Motor neuron (in vitro differentiated cells): ENCODE measurements around the gene TFDP1. TPM values are rescaled to one million over a fixed set of nuclear protein-coding genes. Genes with fewer than 3 reads are reported as not detected.
A peak's percentile ranks its signal among the peaks of the same experiment; 100 is the strongest.

Experiments used
- ATAC-seq, 8 experiments: fragments of 200-7000 bp; cut with Tn5 transposase; replicated peaks in 6 of 8; 2 replicates each; pipeline ENCODE4 v1.8.0; 2021; ENCODE audit warnings: mild to moderate bottlenecking in 8 of 8, moderate library complexity in 8 of 8
- H3K27ac ChIP-seq, 2 donors: fragments of 250-450 bp; sonication (Bioruptor Pico); 2 replicates each; pipeline ENCODE4 v1.9.0; 2021; ENCODE audit warnings: antibody characterized with exemption in 2 of 2, mild to moderate bottlenecking in 2 of 2, moderate library complexity in 1 of 2
- H3K4me1 ChIP-seq, 2 donors: fragments of 250-450 bp; sonication (Bioruptor Pico); replicated peaks in 1 of 2; 2 replicates each; pipeline ENCODE4 v1.6.1; 2021; ENCODE audit warnings: antibody characterized with exemption in 2 of 2, mild to moderate bottlenecking in 2 of 2, moderate library complexity in 1 of 2
- H3K4me3 ChIP-seq, 5 donors: fragments of 250-450 bp; sonication (Bioruptor Pico); 2 replicates each; pipeline ENCODE4 v1.9.0; 2021; ENCODE audit warnings: antibody characterized with exemption in 5 of 5, mild to moderate bottlenecking in 5 of 5, moderate library complexity in 4 of 5
- WGBS, 10 experiments: fragments of 450-650 bp; shearing (Covaris generic); methylation state at CpG; one replicate each; pipeline ENCODE4 v1.0.0; 2022; 5-methylcytosine and 5-hydroxymethylcytosine counted together
- in situ Hi-C, 9 experiments: fragments of 400-800 bp; cut with MboI; loops; one replicate each; pipeline ENCODE4 v1.15.0; 2021; ENCODE audit warnings: low sequenced_read_pairs in 9 of 9, low pct_unique_long_range_greater_than_20kb in 2 of 9; ENCODE audit not compliant: unreplicated experiment in 9 of 9
- total RNA-seq, 8 experiments: library from RNA; unstranded; fragments of 300-600 nt; gene quantifications; 2 replicates each; pipeline versions ENCODE4 v1.2.3 to v1.2.4, GENCODE V29; 2022

Gene TFDP1
- total RNA-seq, 8 experiments from 2014 or later, result 17.9 to 98.9 (median 39.5) TPM

- Histone ChIP-seq H3K4me3 (no peak overlapping the region), H3K4me1 (peaks cover 0 to 9% of the 10 kb centered on the region in 2 donors), H3K27ac (no peak overlapping the region)
- in situ Hi-C loops, result no loop called here
- no peak for ATAC-seq
- 80% methylated on average over 3 of the region's 19 CpGs; no CpG with 5 or more reads in 9 of the 10 experiments for WGBS, 10 experiments
These were observed 86.0 kb downstream of the TFDP1 start for GRCh38 chr13:113670541-113670940.

- ATAC-seq, result peak in 3 of 8 experiments; percentile 13 to 29 (median 14)
- 55 to 87% (median 73%) methylated on average over 1 to 14 of the region's 54 CpGs; no CpG with 5 or more reads in 4 of the 10 experiments for WGBS, 10 experiments
- Histone ChIP-seq H3K4me1 (peaks cover 0 to 9% of the 10 kb centered on the region in 2 donors), H3K4me3 (no peak overlapping the region), H3K27ac (no peak overlapping the region)
- in situ Hi-C loops, result no loop called here
These were observed 86.8 kb downstream of the TFDP1 start for GRCh38 chr13:113671066-113672001.

GRCh38 chr13:113672002-113672651 is 87.6 kb downstream of the TFDP1 start:
- Histone ChIP-seq H3K27ac (no peak overlapping the region), H3K4me1 (peaks cover 0 to 9% of the 10 kb centered on the region in 2 donors), H3K4me3 (no peak overlapping the region)
- whole genome bisulfite sequencing, 10 experiments, result 0 to 91% (median 59%) methylated on average over 2 to 6 of the region's 18 CpGs; no CpG with 5 or more reads in 1 of the 10 experiments
- peak in 3 of 8 experiments; percentile 18 to 22 (median 19) for ATAC-seq
- in situ Hi-C loops, result no loop called here

Other genes with a start within 250 kb of the TFDP1 start
- 1 to 10 TPM; 1.1 to 7.7 (median 2.0) TPM for gene GRTP1, start 220.6 kb upstream of the TFDP1 start, total RNA-seq
- 10 to 100 TPM in 1 of 8 experiments, 1 to 10 TPM in 5, under 1 TPM in 2; 0.65 to 25.6 (median 2.1) TPM for gene ADPRHL1, start 131.3 kb upstream of the TFDP1 start, total RNA-seq
- 10 to 100 TPM; 13.7 to 48.1 (median 21.6) TPM for gene DCUN1D2, start 94.0 kb upstream of the TFDP1 start, total RNA-seq
- gene ATP4B, start 73.4 kb downstream of the TFDP1 start, total RNA-seq, result under 1 TPM in 5 of 8 experiments, not detected in 3; 0.14 to 0.49 (median 0.21) TPM
- 1 to 10 TPM in 1 of 8 experiments, under 1 TPM in 6, not detected in 1; under 0.01 to 1.1 (median 0.38) TPM for gene GRK1, start 82.5 kb downstream of the TFDP1 start, total RNA-seq
- 1 to 10 TPM in 2 of 8 experiments, under 1 TPM in 6; 0.05 to 2.7 (median 0.52) TPM for gene TMEM255B, start 174.5 kb downstream of the TFDP1 start, total RNA-seq